Stimulated activated memory B cell treated with anti-CD40 and anti-IgM and Interleukin-4, amounts not matched to agents 10 μg/mL and 1 μg/mL and 100 μg/mL, for 72 hours (primary cell): ENCODE results near the gene MASP2.
"Not testable (repeated sequence)": the region's sequence is repeated elsewhere in the genome, so short reads cannot be mapped to it uniquely, and the experiment has no call there.

Source experiments
- ATAC-seq: fragments of 150-1000 bp; cut with Tn5 transposase; 2 replicates; pipeline ENCODE4 v1.10.0; 2021
- H3K27ac Mint-ChIP-seq: one replicate; pipeline ENCODE4 v1.8.0; 2022; ENCODE audit warnings: mild to moderate bottlenecking, mixed read lengths
- H3K27me3 Mint-ChIP-seq: one replicate; pipeline ENCODE4 v1.8.0; 2022; ENCODE audit warnings: mixed read lengths
- H3K36me3 Mint-ChIP-seq: one replicate; pipeline ENCODE4 v1.8.0; 2022; ENCODE audit warnings: mixed read lengths
- H3K4me1 Mint-ChIP-seq: one replicate; pipeline ENCODE4 v1.8.0; 2022; ENCODE audit warnings: mixed read lengths
- H3K4me3 Mint-ChIP-seq: one replicate; pipeline ENCODE4 v1.8.0; 2022; ENCODE audit warnings: mild to moderate bottlenecking, moderate library complexity, mixed read lengths
- H3K9me3 Mint-ChIP-seq: one replicate; pipeline ENCODE4 v1.8.0; 2022; ENCODE audit warnings: mixed read lengths

The MASP2 gene

DNA sequence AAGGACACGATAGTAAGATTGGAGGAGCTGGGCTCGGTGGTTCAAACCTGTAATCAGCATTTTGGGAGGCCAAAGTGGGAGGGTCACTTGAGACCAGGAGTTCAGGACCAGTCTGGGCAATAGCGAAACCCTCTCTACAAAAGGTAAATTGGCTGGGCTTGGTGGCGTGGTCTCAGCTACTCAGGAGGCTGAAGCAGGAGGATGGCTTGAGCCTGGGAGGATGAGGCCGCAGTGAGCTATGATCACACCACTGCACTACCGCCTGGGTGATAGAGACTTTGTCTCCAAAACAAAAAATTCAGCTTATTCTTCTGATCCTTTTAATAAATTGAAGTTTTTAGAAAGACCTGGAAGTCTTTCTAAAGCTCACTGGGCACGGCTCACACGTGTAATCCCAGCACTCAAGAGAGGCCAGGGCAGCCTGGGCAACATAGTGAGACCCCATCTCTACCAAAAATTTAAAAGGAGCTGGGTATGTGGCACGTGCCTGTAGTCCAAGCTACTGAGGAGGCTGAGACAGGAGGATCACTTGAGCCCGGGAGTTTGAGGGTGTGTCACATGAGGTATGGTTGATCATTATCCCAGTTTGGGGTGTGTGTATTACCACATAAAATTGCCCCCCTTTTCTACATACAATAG, 15.3 kb downstream of the MASP2 start:
- no peaks in the 10 kb centered on the region for H3K27me3 Mint-ChIP-seq
- no peak overlapping the region for H3K27ac Mint-ChIP-seq
- ATAC-seq = no peak
- H3K4me3 Mint-ChIP-seq = no peak overlapping the region
- H3K4me1 Mint-ChIP-seq = no peaks in the 10 kb centered on the region
- no peaks in the 10 kb centered on the region for H3K9me3 Mint-ChIP-seq
- peaks cover 17% of the 10 kb centered on the region for H3K36me3 Mint-ChIP-seq

DNA sequence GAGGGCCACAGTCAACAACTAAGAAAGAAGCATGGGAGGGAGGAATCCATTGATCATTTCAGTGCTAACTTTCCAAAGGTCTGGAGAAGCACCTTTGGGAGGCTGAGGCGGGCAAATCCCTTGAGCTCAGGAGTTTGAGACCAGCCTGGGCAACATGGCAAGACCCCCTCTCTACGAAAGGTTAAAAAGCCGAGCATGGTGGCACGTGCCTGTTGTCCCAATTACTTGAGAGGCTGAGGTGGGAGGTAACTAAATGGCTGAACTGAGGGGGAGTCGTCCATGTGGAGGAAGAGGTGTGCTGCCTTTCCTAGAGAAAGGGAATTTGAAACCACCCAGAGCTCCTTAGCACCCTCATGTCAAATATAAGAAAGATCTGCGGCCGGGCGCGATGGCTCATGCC, 16.2 kb downstream of the MASP2 start:
- Mint-ChIP-seq H3K27ac (no peak overlapping the region), H3K36me3 (peaks cover 18% of the 10 kb centered on the region), H3K4me1 (no peaks in the 10 kb centered on the region), H3K27me3 (no peaks in the 10 kb centered on the region), H3K4me3 (no peak overlapping the region), H3K9me3 (no peaks in the 10 kb centered on the region)
- ATAC-seq = no peak

DNA sequence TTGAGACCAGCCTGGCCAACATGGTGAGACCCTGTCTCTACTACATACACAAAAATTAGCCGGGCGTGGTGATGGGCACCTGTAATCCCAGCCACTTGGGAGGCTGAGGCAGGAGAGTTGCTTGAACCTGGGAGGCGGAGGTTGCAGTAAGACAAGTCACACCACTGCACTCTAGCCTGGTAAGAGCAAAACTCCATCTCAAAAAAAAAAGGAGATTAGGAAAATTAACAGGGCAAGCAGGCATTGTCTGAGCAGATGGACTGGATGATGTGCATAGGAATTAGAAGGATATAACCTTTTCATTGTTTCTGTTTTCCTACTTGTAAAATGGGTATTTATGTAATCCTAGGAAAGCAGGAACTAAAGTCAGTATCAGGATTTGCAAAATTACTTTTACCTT, 19.0 kb downstream of the MASP2 start:
- peaks cover 38% of the 10 kb centered on the region for H3K36me3 Mint-ChIP-seq
- no peak overlapping the region for H3K4me3 Mint-ChIP-seq
- no peaks in the 10 kb centered on the region for H3K27me3 Mint-ChIP-seq
- H3K9me3 Mint-ChIP-seq = no peaks in the 10 kb centered on the region
- no peak overlapping the region for H3K27ac Mint-ChIP-seq
- H3K4me1 Mint-ChIP-seq = peaks cover 7% of the 10 kb centered on the region
- no peak for ATAC-seq

DNA sequence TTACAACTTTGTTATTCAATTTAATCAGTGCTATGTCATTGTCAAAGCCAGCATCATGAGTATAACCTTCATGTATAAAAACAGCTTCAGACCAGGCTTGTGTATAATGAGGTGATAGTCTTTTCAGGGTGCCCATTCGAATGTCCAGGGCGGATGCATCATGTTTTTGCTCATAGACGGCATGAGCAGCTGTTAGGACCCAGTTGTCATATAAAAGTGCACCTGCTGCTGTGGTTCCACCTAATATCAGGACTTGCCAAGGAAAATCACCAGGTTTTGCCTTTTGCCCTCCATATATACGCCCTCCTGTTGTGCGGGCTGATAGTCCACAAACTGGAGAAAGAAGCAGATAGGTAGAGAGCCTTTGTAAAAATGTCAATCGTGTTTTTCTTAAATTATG, 19.7 kb downstream of the MASP2 start:
- Mint-ChIP-seq H3K27ac (no peak overlapping the region), H3K36me3 (peaks cover 45% of the 10 kb centered on the region), H3K27me3 (no peaks in the 10 kb centered on the region), H3K4me1 (peaks cover 10% of the 10 kb centered on the region), H3K4me3 (no peak overlapping the region), H3K9me3 (no peaks in the 10 kb centered on the region)
- ATAC-seq = no peak

DNA sequence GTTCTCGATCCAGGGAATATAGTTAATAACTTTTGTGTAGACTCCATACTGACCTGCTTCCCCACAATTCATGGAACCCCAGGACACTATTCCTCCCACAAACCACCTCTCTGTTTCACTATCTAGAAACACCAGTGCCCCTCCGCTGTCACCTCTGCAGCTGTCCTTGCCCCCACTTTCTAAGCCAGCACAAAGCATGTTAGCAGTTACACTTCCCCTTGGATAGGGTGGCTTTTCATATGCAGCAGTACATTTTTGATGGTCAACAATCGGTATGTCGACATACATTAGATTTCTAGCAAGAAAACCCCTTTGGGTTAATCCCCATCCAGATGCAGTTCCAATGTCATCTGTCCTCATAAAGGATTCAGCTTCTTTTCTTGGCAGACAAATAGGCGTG, 20.1 kb downstream of the MASP2 start:
- H3K27me3 Mint-ChIP-seq = no peaks in the 10 kb centered on the region
- no peak for ATAC-seq
- H3K36me3 Mint-ChIP-seq = peaks cover 49% of the 10 kb centered on the region
- H3K4me3 Mint-ChIP-seq = no peak overlapping the region
- H3K4me1 Mint-ChIP-seq = peaks cover 14% of the 10 kb centered on the region
- H3K27ac Mint-ChIP-seq = no peak overlapping the region
- H3K9me3 Mint-ChIP-seq = no peaks in the 10 kb centered on the region

DNA sequence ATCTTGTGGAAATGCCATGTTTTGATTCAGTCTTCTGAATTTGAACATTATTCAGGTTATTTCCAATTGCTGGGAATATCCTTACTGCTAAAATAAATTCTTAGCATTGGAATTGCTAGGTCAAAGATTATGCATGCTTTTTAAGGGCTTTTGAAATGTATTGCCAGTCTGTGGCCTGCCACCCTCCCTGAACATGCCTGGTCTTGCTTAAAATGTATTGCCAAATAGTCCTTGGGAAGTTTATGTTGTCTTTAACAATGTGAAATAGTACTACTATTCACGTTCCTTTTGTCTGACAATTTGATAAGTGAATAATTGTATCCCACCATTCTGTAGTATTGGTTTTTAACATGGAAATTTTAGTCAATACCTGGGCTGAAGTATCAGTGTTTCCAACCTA, 21.0 kb downstream of the MASP2 start:
- H3K4me3 Mint-ChIP-seq = no peak overlapping the region
- no peak overlapping the region for H3K27ac Mint-ChIP-seq
- peaks cover 56% of the 10 kb centered on the region for H3K36me3 Mint-ChIP-seq
- no peaks in the 10 kb centered on the region for H3K9me3 Mint-ChIP-seq
- peaks cover 17% of the 10 kb centered on the region for H3K4me1 Mint-ChIP-seq
- no peaks in the 10 kb centered on the region for H3K27me3 Mint-ChIP-seq
- ATAC-seq = no peak

DNA sequence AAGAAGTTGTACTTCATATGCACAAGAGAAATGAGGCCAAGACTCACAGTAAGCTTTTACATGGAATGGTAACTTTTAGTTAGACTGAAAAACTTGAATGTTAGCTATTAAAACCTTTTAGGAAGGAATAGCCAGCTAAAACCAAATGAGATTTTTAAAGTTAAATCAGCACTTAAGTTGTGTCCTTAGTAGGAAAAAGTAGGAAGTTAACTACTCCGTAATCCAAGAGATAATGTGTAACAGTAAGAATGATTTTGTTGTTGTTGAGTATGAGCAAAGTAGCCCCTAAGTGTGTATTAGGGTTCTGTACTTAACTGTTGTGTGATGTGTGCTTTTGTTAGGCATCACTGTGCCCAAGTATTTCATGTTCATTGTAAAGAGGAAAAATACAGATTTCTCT, 21.4 kb downstream of the MASP2 start:
- Mint-ChIP-seq H3K27ac (no peak overlapping the region), H3K27me3 (no peaks in the 10 kb centered on the region), H3K36me3 (peaks cover 56% of the 10 kb centered on the region), H3K4me3 (no peak overlapping the region), H3K9me3 (no peaks in the 10 kb centered on the region), H3K4me1 (peaks cover 17% of the 10 kb centered on the region)
- no peak for ATAC-seq

DNA sequence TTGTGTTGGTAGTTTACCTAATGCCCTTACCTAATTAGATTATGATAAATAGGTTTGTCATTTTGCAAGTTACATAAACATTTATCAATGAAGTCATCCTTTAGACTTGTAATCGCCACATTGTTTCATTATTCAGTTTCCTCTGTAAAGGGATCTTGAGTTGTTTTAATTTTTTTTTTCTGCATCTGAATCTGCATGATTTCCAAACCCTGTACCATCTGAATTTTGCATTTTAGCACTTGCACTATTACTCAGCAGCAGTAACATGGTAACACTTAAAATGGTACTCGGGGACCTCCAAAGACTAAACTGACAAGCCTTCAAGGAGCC, 22.2 kb downstream of the MASP2 start:
- no peak for ATAC-seq
- no peak overlapping the region for H3K27ac Mint-ChIP-seq
- peaks cover 17% of the 10 kb centered on the region for H3K4me1 Mint-ChIP-seq
- no peaks in the 10 kb centered on the region for H3K27me3 Mint-ChIP-seq
- H3K4me3 Mint-ChIP-seq = no peak overlapping the region
- H3K36me3 Mint-ChIP-seq = peaks cover 50% of the 10 kb centered on the region
- H3K9me3 Mint-ChIP-seq = no peaks in the 10 kb centered on the region

DNA sequence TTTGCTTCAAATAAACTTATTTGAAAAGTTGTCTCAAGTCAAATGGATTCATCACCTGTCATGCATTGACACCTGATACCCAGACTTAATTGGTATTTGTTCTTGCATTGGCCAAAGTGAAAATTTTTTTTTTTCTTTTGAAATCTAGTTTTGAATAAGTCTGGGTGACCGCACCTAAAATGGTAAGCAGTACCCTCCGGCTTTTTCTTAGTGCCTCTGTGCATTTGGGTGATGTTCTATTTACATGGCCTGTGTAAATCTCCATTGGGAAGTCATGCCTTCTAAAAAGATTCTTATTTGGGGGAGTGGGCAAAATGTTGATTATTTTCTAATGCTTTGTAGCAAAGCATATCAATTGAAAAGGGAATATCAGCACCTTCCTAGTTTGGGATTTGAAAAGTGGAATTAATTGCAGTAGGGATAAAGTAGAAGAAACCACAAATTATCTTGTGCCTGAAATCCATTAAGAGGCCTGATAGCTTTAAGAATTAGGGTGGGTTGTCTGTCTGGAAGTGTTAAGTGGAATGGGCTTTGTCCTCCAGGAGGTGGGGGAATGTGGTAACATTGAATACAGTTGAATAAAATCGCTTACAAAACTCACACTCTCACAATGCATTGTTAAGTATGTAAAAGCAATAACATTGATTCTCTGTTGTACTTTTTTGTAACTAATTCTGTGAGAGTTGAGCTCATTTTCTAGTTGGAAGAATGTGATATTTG, 22.7 kb downstream of the MASP2 start:
- peak overlapping the region; percentile 35 for H3K27ac Mint-ChIP-seq
- peaks cover 17% of the 10 kb centered on the region for H3K4me1 Mint-ChIP-seq
- no peak overlapping the region for H3K4me3 Mint-ChIP-seq
- no peak for ATAC-seq
- H3K27me3 Mint-ChIP-seq = no peaks in the 10 kb centered on the region
- no peaks in the 10 kb centered on the region for H3K9me3 Mint-ChIP-seq
- peaks cover 50% of the 10 kb centered on the region for H3K36me3 Mint-ChIP-seq

DNA sequence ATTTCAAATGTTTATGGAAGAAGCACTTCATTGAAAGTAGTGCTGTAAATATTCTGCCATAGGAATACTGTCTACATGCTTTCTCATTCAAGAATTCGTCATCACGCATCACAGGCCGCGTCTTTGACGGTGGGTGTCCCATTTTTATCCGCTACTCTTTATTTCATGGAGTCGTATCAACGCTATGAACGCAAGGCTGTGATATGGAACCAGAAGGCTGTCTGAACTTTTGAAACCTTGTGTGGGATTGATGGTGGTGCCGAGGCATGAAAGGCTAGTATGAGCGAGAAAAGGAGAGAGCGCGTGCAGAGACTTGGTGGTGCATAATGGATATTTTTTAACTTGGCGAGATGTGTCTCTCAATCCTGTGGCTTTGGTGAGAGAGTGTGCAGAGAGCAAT, 23.8 kb downstream of the MASP2 start:
- Mint-ChIP-seq H3K27ac (no peak overlapping the region), H3K4me1 (peaks cover 22% of the 10 kb centered on the region), H3K36me3 (peaks cover 57% of the 10 kb centered on the region), H3K4me3 (no peak overlapping the region), H3K27me3 (no peaks in the 10 kb centered on the region), H3K9me3 (no peaks in the 10 kb centered on the region)
- no peak for ATAC-seq

DNA sequence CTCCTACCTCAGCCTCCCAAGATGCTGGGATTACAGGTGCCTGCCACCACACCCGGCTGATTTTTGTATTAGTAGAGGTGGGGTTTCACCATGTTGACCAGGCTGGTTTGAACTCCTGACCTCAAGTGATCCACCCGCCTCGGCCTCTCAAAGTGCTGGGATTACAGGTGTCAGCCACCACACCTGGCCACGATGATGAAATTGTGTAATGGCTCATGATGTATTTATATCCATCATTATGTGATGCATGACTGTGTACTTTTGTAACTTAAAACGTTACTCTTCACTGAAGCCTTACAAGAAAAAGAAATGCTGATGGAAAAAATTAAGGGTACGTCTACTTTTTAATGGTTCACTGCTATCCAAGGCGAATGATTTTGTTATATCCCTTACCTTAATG, 27.1 kb downstream of the MASP2 start:
- Mint-ChIP-seq H3K36me3 (peaks cover 58% of the 10 kb centered on the region), H3K9me3 (no peaks in the 10 kb centered on the region), H3K4me3 (no peak overlapping the region), H3K27me3 (no peaks in the 10 kb centered on the region), H3K27ac (no peak overlapping the region), H3K4me1 (peaks cover 32% of the 10 kb centered on the region)
- ATAC-seq = no peak

DNA sequence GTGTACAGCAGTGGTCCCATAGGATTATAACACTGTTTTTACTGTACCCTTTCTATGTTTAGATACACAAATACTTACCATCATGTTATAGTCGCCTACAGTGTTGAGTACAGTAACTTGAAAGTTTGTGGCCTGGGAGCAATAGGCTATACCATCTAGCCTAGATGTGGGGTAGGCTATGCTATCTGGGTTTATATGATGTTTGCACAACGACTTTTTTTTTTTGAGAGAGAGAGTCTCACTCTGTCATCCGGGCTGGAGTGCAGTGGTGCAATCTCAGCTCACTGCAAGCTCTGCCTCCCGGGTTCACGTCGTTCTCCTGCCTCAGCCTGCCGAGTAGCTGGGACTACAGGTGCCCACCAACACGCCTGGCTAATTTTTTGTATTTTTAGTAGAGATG, 27.7 kb downstream of the MASP2 start:
- H3K27me3 Mint-ChIP-seq, H3K9me3 Mint-ChIP-seq, H3K4me3 Mint-ChIP-seq, ATAC-seq, H3K27ac Mint-ChIP-seq: not testable (repeated sequence)
- peaks cover 34% of the 10 kb centered on the region for H3K4me1 Mint-ChIP-seq
- peaks cover 58% of the 10 kb centered on the region for H3K36me3 Mint-ChIP-seq

DNA sequence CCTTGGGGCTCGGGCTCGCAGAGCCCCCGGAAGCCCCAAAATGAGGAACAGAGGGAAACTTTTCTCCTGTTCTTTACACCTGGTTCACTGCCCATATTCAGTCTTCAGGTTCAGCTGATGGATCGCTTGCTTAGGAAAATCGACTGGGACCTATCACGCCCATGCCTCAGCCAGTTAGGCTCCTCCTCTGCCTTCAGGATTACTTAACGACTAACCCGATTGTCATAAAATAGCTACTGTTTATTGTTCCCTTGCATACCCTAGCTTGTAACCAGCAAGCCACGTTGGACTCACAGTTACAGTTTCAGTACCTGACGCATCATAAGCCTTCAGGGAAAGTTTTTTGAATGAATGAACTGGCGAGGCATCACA, 33.9 kb downstream of the MASP2 start:
- peak overlapping the region; percentile 93 for H3K4me3 Mint-ChIP-seq
- H3K27ac Mint-ChIP-seq = peak overlapping the region; percentile 100
- no peaks in the 10 kb centered on the region for H3K27me3 Mint-ChIP-seq
- no peak for ATAC-seq
- H3K9me3 Mint-ChIP-seq = no peaks in the 10 kb centered on the region
- peaks cover 25% of the 10 kb centered on the region for H3K4me1 Mint-ChIP-seq
- peaks cover 28% of the 10 kb centered on the region for H3K36me3 Mint-ChIP-seq

DNA sequence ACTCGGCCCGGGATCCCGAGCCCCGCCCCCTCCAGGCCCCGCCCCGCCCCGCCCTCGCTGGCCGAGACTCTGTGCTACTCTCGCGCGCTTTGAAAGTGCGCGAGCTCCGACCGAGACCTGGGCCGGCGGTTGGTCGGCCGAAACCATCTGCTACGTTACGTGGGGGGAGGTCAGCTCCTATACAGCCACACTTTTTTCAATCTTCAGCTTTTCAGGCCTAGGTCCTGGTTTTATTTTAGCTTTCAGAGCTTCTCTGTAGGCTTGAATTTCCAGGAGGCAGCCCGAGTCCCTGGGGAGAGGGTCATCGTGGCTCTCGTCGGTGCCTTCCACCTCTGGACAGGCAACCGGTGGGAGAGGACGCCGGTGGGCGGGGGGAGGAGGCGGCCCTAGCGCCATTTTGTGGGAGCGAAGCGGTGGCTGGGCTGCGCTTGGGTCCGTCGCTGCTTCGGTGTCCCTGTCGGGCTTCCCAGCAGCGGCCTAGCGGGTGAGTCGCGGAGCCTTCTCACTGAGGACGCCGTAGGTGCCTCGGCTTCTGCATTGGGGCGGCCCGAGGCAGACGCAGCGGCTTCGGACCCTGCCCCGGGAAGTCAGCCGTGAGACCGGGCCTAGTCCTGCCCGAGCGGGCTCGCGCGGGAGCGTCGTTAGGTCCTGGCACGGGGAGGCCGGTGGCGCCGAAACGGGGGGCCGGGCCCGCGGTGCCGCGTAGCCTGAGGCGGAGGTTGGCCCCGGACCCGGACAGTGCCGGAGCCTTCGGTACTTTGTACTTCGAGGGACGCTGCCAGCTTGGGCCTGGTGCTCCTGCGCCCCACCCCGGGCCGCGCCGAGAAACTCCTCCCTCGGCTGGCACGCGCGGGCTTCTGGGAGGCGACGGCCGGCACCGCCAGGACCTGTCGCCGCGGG, 34.5 kb downstream of the MASP2 start, which contains the start of gene TARDBP:
TARDBP (plus strand) TSS at position 395 of the 900 bp plus-strand sequence. CDS start 1,074 bp downstream, outside the sequence.
- ATAC-seq = peak; percentile 95
- Mint-ChIP-seq H3K27me3 (no peaks in the 10 kb centered on the region), H3K9me3 (no peaks in the 10 kb centered on the region), H3K4me1 (peaks cover 23% of the 10 kb centered on the region), H3K27ac (peak within 1 kb of the TSS; percentile 100), H3K4me3 (peak within 1 kb of the TSS; percentile 93), H3K36me3 (peaks cover 24% of the 10 kb centered on the region)

DNA sequence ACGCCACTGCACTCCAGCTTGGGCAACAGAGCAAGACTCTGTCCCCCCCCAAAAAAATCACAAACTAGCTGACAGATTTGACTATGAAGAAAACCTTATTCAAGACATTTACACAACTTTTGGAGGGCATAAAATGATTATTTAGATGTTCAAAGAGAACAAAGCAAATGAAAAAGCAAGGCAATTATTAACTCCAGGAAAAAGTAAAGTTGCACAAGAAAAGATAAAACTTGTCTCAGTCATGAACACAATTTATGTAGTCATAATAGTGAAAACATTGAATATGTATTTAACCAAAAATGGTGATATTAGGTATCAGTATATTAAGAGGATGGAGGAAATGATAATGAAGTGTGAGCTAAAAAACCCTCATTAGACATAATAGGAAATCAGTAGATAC, 46.5 kb downstream of the MASP2 start:
- H3K36me3 Mint-ChIP-seq = peaks cover 6% of the 10 kb centered on the region
- H3K27me3 Mint-ChIP-seq = no peaks in the 10 kb centered on the region
- H3K4me1 Mint-ChIP-seq = no peaks in the 10 kb centered on the region
- no peak for ATAC-seq
- H3K27ac Mint-ChIP-seq = no peak overlapping the region
- no peak overlapping the region for H3K4me3 Mint-ChIP-seq
- H3K9me3 Mint-ChIP-seq = peaks cover 6% of the 10 kb centered on the region
